Liver (tissue), 9 donors: ENCODE measurements around the gene FNDC8. TPM values are rescaled to one million over a fixed set of nuclear protein-coding genes. Genes with fewer than 3 reads are reported as not detected.
"Not testable (repeated sequence)": the region's sequence is repeated elsewhere in the genome, so short reads cannot be mapped to it uniquely, and the experiment has no call there.

Experiments used
- DNase-seq: peaks from one replicate; pipeline ENCODE4 v3.0.0-alpha.2; 2017; ENCODE audit warnings: low spot score
- H3K27ac ChIP-seq, 2 donors: one replicate each; pipeline ENCODE4 v1.7.0; 2013; ENCODE audit warnings: inconsistent platforms in 2 of 2, low read length in 2 of 2, control low read depth in 1 of 2, low read depth in 1 of 2, mild to moderate bottlenecking in 1 of 2
- H3K27me3 ChIP-seq, 4 donors: one replicate each; pipeline versions ENCODE4 v1.6.1 to v1.7.0; 2013; ENCODE audit warnings: low read length in 3 of 4, inconsistent platforms in 1 of 4, mild to moderate bottlenecking in 1 of 4, moderate library complexity in 1 of 4; ENCODE audit not compliant: control insufficient read depth in 4 of 4, insufficient read depth in 4 of 4
- H3K36me3 ChIP-seq, 4 donors: one replicate each; pipeline versions ENCODE4 v1.6.1 to v1.7.0; 2013; ENCODE audit warnings: low read length in 3 of 4, mild to moderate bottlenecking in 3 of 4, low read depth in 1 of 4, moderate library complexity in 1 of 4; ENCODE audit not compliant: control insufficient read depth in 4 of 4, insufficient read depth in 3 of 4
- H3K4me1 ChIP-seq, 4 donors: one replicate each; pipeline versions ENCODE4 v1.6.1 to v1.7.0; 2013; ENCODE audit warnings: low read length in 3 of 4, mild to moderate bottlenecking in 3 of 4, moderate library complexity in 1 of 4; ENCODE audit not compliant: control insufficient read depth in 4 of 4, insufficient read depth in 4 of 4
- H3K4me3 ChIP-seq, 3 donors: one replicate each; pipeline versions ENCODE4 v1.6.1 to v1.7.0; 2013; ENCODE audit warnings: low read length in 3 of 3, control low read depth in 1 of 3, low read depth in 1 of 3, mild to moderate bottlenecking in 1 of 3
- H3K9ac ChIP-seq, 2 donors: one replicate each; pipeline ENCODE4 v1.7.0; 2013; ENCODE audit warnings: low read length in 2 of 2, mild to moderate bottlenecking in 2 of 2, moderate library complexity in 2 of 2, control low read depth in 1 of 2, low read depth in 1 of 2
- H3K9me3 ChIP-seq, 4 donors: one replicate each; pipeline versions ENCODE4 v1.6.1 to v1.7.0; 2013; ENCODE audit warnings: low read length in 3 of 4; ENCODE audit not compliant: control insufficient read depth in 4 of 4
- EGR1 ChIP-seq, 2 donors: IDR thresholded peaks; 2 replicates each; pipeline ENCODE4 v1.6.1; 2016 to 2018; ENCODE audit warnings: antibody characterized with exemption in 2 of 2, low read depth in 2 of 2
- GABPA ChIP-seq, 2 donors: IDR thresholded peaks in 1 of 2; conservative IDR thresholded peaks in 1 of 2; 2 replicates each; pipeline ENCODE4 v1.6.1; 2016; ENCODE audit warnings: antibody characterized with exemption in 2 of 2, mild to moderate bottlenecking in 1 of 2, moderate library complexity in 1 of 2
- HNF4A ChIP-seq, 2 donors: conservative IDR thresholded peaks; 2 replicates each; pipeline ENCODE4 v1.6.1; 2016; ENCODE audit warnings: antibody characterized with exemption in 2 of 2, mild to moderate bottlenecking in 2 of 2
- HNF4G ChIP-seq: IDR thresholded peaks from 2 replicates; pipeline ENCODE4 v1.6.1; 2016; ENCODE audit warnings: antibody characterized with exemption
- JUND ChIP-seq, 2 donors: IDR thresholded peaks; 2 replicates each; pipeline ENCODE4 v1.6.1; 2016; ENCODE audit warnings: antibody characterized with exemption in 2 of 2
- NR2F2 ChIP-seq: IDR thresholded peaks from 2 replicates; pipeline ENCODE4 v1.6.1; 2016; ENCODE audit warnings: antibody characterized with exemption
- RAD21 ChIP-seq, 2 donors: IDR thresholded peaks; 2 replicates each; pipeline ENCODE4 v1.6.1; 2016; ENCODE audit warnings: antibody characterized with exemption in 2 of 2, mild to moderate bottlenecking in 2 of 2
- REST ChIP-seq: IDR thresholded peaks from 2 replicates; pipeline ENCODE4 v1.6.1; 2016; ENCODE audit warnings: antibody characterized with exemption, mild to moderate bottlenecking
- RXRA ChIP-seq, 2 donors: IDR thresholded peaks; 2 replicates each; pipeline ENCODE4 v1.6.1; 2017 to 2018; ENCODE audit warnings: antibody characterized with exemption in 2 of 2, mild to moderate bottlenecking in 1 of 2
- SP1 ChIP-seq: IDR thresholded peaks from 2 replicates; pipeline ENCODE4 v1.6.1; 2018; ENCODE audit warnings: antibody characterized with exemption, mild to moderate bottlenecking
- TAF1 ChIP-seq: conservative IDR thresholded peaks from 2 replicates; pipeline ENCODE4 v1.6.1; 2016; ENCODE audit warnings: antibody characterized with exemption, mild to moderate bottlenecking
- YY1 ChIP-seq: IDR thresholded peaks from 2 replicates; pipeline ENCODE4 v1.6.1; 2016; ENCODE audit warnings: antibody characterized with exemption, mild to moderate bottlenecking
- ZBTB33 ChIP-seq: IDR thresholded peaks from 2 replicates; pipeline ENCODE4 v1.6.1; 2016; ENCODE audit warnings: antibody characterized with exemption
- WGBS: extraction: QIAGEN DNeasy Blood & Tissue Kit; methylation state at CpG from one replicate; pipeline ENCODE4 v1.1.7; 2013; 5-methylcytosine and 5-hydroxymethylcytosine counted together
- polyA plus RNA-seq, 2 donors: library from polyadenylated mRNA; stranded (reverse) in 1 of 2; unstranded in 1 of 2; fragments of 200-250 nt in 1 of 2; fragments of >200 nt in 1 of 2; fragmentation: Nextera tagmentation in 1 of 2; extraction: Ambion mirVana in 1 of 2; gene quantifications; one replicate each; pipeline versions ENCODE4 v1.2.1 to v1.2.3, GENCODE V29; 2013 to 2015
- total RNA-seq, 2 donors: library from RNA; depleted of rRNA; stranded (reverse); fragments of >200 nt; gene quantifications; one replicate each; pipeline ENCODE4 v1.2.3, GENCODE V29; 2014
- TF ChIP-seq, protein P1 (sequence below): IDR thresholded peaks from 2 replicates; pipeline ENCODE4 v1.6.1; 2016; ENCODE audit warnings: antibody characterized with exemption
- TF ChIP-seq, protein P2 (sequence below): IDR thresholded peaks from 2 replicates; pipeline ENCODE4 v1.6.1; 2016; ENCODE audit warnings: antibody characterized with exemption
- TF ChIP-seq, protein P3 (sequence below): fragments of 150-350 bp; IDR thresholded peaks from 2 replicates; pipeline ENCODE4 v1.5.1; 2017; ENCODE audit warnings: improper control_type of control experiment, low read depth, low read length; ENCODE audit not compliant: missing input control
- donor health status: healthy.
- donor health status: healthy.
- donor health status: healthy.
- donor health status: healthy.
- donor health status: healthy.

Gene FNDC8
- total and polyA plus RNA-seq, 4 donors = not detected

- TF ChIP-seq TAF1 (no peak), RXRA (IDR thresholded peaks at IDR 0.05) (no peak), ZBTB33 (no peak), RAD21 (IDR thresholded peaks at IDR 0.05) (no peak)
- TF ChIP-seq, protein P1, sequence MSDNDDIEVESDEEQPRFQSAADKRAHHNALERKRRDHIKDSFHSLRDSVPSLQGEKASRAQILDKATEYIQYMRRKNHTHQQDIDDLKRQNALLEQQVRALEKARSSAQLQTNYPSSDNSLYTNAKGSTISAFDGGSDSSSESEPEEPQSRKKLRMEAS = no peak
Measured at GRCh38 chr17:35171834-35172233, 50.4 kb downstream of the FNDC8 start (continued).

- H3K9me3 ChIP-seq, H3K27ac ChIP-seq, H3K27me3 ChIP-seq, H3K9ac ChIP-seq, H3K4me3 ChIP-seq, DNase-seq, H3K4me1 ChIP-seq, H3K36me3 ChIP-seq: not testable (repeated sequence)
- WGBS = 86% methylated on average over 3 of the region's 3 CpGs
Measured at GRCh38 chr17:35172321-35172720, 50.9 kb downstream of the FNDC8 start.

- TF ChIP-seq ZBTB33 = no peak
- TF ChIP-seq HNF4G = no peak
- no peak for TF ChIP-seq GABPA (IDR thresholded peaks at IDR 0.05 in 1 of 2, conservative IDR thresholded peaks at IDR 0.05 in 1 of 2)
- TF ChIP-seq EGR1 (IDR thresholded peaks at IDR 0.05; ENCODE audit: low read depth in 2 of 2) = no peak
- TF ChIP-seq, protein P1 = no peak
- TF ChIP-seq NR2F2 = no peak
- TF ChIP-seq JUND (IDR thresholded peaks at IDR 0.05) = no peak
- no peak for TF ChIP-seq TAF1
- no peak for TF ChIP-seq SP1
- TF ChIP-seq, protein P2, sequence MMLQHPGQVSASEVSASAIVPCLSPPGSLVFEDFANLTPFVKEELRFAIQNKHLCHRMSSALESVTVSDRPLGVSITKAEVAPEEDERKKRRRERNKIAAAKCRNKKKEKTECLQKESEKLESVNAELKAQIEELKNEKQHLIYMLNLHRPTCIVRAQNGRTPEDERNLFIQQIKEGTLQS = no peak
- no peak for TF ChIP-seq YY1
- no peak for TF ChIP-seq RAD21 (IDR thresholded peaks at IDR 0.05)
- TF ChIP-seq, protein P3, sequence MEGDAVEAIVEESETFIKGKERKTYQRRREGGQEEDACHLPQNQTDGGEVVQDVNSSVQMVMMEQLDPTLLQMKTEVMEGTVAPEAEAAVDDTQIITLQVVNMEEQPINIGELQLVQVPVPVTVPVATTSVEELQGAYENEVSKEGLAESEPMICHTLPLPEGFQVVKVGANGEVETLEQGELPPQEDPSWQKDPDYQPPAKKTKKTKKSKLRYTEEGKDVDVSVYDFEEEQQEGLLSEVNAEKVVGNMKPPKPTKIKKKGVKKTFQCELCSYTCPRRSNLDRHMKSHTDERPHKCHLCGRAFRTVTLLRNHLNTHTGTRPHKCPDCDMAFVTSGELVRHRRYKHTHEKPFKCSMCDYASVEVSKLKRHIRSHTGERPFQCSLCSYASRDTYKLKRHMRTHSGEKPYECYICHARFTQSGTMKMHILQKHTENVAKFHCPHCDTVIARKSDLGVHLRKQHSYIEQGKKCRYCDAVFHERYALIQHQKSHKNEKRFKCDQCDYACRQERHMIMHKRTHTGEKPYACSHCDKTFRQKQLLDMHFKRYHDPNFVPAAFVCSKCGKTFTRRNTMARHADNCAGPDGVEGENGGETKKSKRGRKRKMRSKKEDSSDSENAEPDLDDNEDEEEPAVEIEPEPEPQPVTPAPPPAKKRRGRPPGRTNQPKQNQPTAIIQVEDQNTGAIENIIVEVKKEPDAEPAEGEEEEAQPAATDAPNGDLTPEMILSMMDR = no peak
- TF ChIP-seq HNF4A (conservative IDR thresholded peaks at IDR 0.05) = no peak
- no peak for TF ChIP-seq REST
- 84% methylated on average over 2 of the region's 2 CpGs for WGBS
- no peak overlapping the region for H3K27ac ChIP-seq
Measured at GRCh38 chr17:35174835-35175334, 53.5 kb downstream of the FNDC8 start.

More at GRCh38 chr17:35174835-35175334, 53.5 kb downstream of the FNDC8 start:
- H3K9ac ChIP-seq = no peak overlapping the region
- no peaks in the 10 kb centered on the region for H3K9me3 ChIP-seq
- DNase-seq = no peak
- H3K4me3 ChIP-seq = no peak overlapping the region
- peaks cover 0 to 2% (median 0%) of the 10 kb centered on the region in 4 donors for H3K4me1 ChIP-seq
- H3K36me3 ChIP-seq = no peaks in the 10 kb centered on the region
- no peaks in the 10 kb centered on the region for H3K27me3 ChIP-seq
